Stimulated activated naive CD8-positive, alpha-beta T cell treated with anti-CD3 and anti-CD28 coated beads, Interleukin-15, Interleukin-2, amounts not matched to agents 100 ng/mL and 50 ng/mL, for 24 hours (primary cell): ENCODE data around the gene ZFP3.
"Not testable (repeated sequence)": the region's sequence is repeated elsewhere in the genome, so short reads cannot be mapped to it uniquely, and the experiment has no call there.

ENCODE experiments used
- H3K27ac Mint-ChIP-seq: one replicate; pipeline ENCODE4 v1.8.0; 2021; ENCODE audit warnings: mild to moderate bottlenecking, mixed read lengths
- H3K27me3 Mint-ChIP-seq: one replicate; pipeline ENCODE4 v1.8.0; 2021; ENCODE audit warnings: mixed read lengths
- H3K36me3 Mint-ChIP-seq: one replicate; pipeline ENCODE4 v1.8.0; 2021; ENCODE audit warnings: low read depth, mixed read lengths
- H3K4me1 Mint-ChIP-seq: one replicate; pipeline ENCODE4 v1.8.0; 2021; ENCODE audit warnings: low read depth, mixed read lengths
- H3K4me3 Mint-ChIP-seq: one replicate; pipeline ENCODE4 v1.8.0; 2021; ENCODE audit warnings: mild to moderate bottlenecking, mixed read lengths
- H3K9me3 Mint-ChIP-seq: one replicate; pipeline ENCODE4 v1.8.0; 2021; ENCODE audit warnings: mixed read lengths

Gene ZFP3

GRCh38 chr17:5078106-5079028 is at the start of gene ZFP3:
TSS of gene ZFP3 (plus strand) at chr17:5078467. CDS start at chr17:5091505, 13,038 bp downstream.
- no peaks in the 10 kb centered on the region for H3K27me3 Mint-ChIP-seq
- H3K4me1 Mint-ChIP-seq, result peaks cover 26% of the 10 kb centered on the region
- H3K36me3 Mint-ChIP-seq, result peaks cover 26% of the 10 kb centered on the region
- peak within 1 kb of the TSS; percentile 85 for H3K4me3 Mint-ChIP-seq
- peak within 1 kb of the TSS; percentile 90 for H3K27ac Mint-ChIP-seq
- H3K9me3 Mint-ChIP-seq, result peaks cover 15% of the 10 kb centered on the region

GRCh38 chr17:5030168-5030567 is 48.1 kb upstream of the ZFP3 start:
- Mint-ChIP-seq H3K27ac (peak overlapping the region; percentile 40), H3K4me1 (peaks cover 18% of the 10 kb centered on the region)
- not testable (repeated sequence) for H3K4me3 Mint-ChIP-seq, H3K27me3 Mint-ChIP-seq, H3K9me3 Mint-ChIP-seq, H3K36me3 Mint-ChIP-seq

DNA sequence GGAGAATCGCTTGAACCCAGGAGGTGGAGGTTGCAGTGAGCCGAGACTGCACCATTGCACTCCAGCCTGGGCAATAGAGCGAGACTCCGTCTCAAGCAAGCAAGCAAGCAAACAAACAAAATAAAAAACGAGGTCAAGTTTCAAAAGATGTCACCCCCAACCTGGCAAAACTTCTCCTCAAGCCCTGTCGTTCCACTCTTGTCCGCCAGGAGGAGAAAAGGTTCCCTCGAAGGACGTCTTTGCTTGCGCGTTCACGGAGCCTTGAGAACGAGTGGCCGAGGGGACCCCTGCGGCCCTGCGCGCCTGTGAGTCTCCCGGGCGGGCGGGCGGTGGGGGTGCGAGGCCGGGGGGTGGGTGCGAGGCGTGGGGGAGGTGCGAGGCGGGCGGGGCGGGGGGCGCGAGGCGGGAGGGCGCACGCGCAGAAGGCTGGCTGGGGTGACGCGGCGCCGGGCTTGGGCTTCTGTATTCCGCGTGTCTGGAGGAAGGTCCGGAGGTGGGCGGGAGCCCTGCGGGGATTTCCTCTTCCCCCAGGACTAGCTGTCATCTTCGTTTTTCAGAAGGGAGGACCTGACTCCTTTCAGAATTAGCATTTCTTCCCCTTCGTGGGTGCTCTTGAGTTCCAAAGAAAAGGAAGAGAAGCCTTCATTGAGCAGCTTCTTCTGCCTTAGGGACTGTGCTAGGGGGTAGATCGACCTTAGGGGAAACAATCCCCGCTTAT is 46.7 kb upstream of the ZFP3 start:
- peak overlapping the region; percentile 82 for H3K27ac Mint-ChIP-seq
- no peaks in the 10 kb centered on the region for H3K36me3 Mint-ChIP-seq
- peak overlapping the region; percentile 80 for H3K4me3 Mint-ChIP-seq
- peaks cover 3% of the 10 kb centered on the region for H3K27me3 Mint-ChIP-seq
- peaks cover 18% of the 10 kb centered on the region for H3K4me1 Mint-ChIP-seq
- H3K9me3 Mint-ChIP-seq, result no peaks in the 10 kb centered on the region

- no peak overlapping the region for H3K27ac Mint-ChIP-seq
- H3K4me1 Mint-ChIP-seq, result peaks cover 18% of the 10 kb centered on the region
Observed at GRCh38 chr17:5032865-5033264, 45.4 kb upstream of the ZFP3 start.

DNA sequence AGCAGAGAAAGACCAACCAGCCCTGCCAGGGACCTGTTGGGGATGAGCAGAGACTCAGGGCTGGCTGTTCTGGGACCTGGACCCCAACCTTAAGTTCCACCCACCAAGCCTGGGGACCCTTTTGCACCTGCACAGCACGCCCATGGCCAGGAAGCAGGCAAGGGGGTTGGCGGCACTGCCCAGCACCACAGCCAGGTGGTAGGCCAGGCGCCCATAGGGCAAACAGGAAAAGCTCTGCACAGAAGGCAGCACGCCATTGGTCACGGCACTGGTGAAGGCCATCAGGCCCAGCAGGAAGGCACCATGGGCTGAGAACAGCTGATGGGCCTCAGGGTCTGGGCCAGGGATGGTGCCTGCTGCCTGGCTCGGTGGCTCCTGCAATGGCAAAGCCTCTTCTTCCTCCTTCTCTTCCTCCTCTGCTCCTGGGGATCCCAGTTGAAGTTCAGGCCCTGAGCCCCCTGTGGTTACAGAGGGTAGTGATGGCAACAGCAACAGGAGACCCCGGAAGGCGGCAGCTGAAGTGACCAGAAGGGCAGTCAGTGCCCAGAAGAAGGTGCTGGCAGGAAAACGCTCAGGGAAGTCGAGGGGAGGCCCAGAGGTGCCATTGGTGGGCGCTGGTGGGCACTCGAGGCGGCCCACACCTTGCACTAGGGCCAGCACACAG is 44.8 kb upstream of the ZFP3 start:
- no peak overlapping the region for H3K4me3 Mint-ChIP-seq
- no peak overlapping the region for H3K27ac Mint-ChIP-seq
- H3K4me1 Mint-ChIP-seq, result peaks cover 18% of the 10 kb centered on the region
- H3K27me3 Mint-ChIP-seq, result peaks cover 3% of the 10 kb centered on the region
- no peaks in the 10 kb centered on the region for H3K9me3 Mint-ChIP-seq
- no peaks in the 10 kb centered on the region for H3K36me3 Mint-ChIP-seq

More at GRCh38 chr17:5032865-5033264, 45.4 kb upstream of the ZFP3 start:
- peaks cover 3% of the 10 kb centered on the region for H3K27me3 Mint-ChIP-seq
- H3K9me3 Mint-ChIP-seq, result no peaks in the 10 kb centered on the region
- H3K4me3 Mint-ChIP-seq, result no peak overlapping the region
- no peaks in the 10 kb centered on the region for H3K36me3 Mint-ChIP-seq

GRCh38 chr17:5034063-5034462 is 44.2 kb upstream of the ZFP3 start:
- H3K4me1 Mint-ChIP-seq, result peaks cover 18% of the 10 kb centered on the region
- no peaks in the 10 kb centered on the region for H3K36me3 Mint-ChIP-seq
- no peak overlapping the region for H3K27ac Mint-ChIP-seq
- no peak overlapping the region for H3K4me3 Mint-ChIP-seq
- no peaks in the 10 kb centered on the region for H3K9me3 Mint-ChIP-seq
- H3K27me3 Mint-ChIP-seq, result peaks cover 3% of the 10 kb centered on the region

DNA sequence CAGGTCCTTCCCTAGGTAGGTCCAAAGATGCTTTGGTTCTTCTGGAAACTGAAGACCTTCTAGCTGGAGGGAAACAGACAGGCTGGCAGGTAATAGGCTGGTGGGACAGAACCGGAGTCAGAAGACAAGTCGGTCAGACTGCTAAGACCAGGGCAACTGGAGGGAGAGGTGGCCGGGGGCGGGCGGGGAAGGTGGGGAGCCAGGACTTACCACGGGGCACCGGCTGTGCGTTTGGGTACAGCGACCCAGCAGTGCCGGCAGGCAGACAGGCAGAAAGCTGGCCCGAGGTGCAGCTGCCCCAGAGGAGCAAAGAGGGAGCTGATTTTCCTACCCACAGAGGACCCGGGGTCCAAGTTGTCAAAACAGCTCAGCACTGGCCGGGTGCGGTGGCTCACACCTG is 43.6 kb upstream of the ZFP3 start:
- Mint-ChIP-seq H3K27ac (no peak overlapping the region), H3K9me3 (no peaks in the 10 kb centered on the region), H3K27me3 (peaks cover 3% of the 10 kb centered on the region), H3K36me3 (no peaks in the 10 kb centered on the region), H3K4me3 (no peak overlapping the region), H3K4me1 (peaks cover 18% of the 10 kb centered on the region)

DNA sequence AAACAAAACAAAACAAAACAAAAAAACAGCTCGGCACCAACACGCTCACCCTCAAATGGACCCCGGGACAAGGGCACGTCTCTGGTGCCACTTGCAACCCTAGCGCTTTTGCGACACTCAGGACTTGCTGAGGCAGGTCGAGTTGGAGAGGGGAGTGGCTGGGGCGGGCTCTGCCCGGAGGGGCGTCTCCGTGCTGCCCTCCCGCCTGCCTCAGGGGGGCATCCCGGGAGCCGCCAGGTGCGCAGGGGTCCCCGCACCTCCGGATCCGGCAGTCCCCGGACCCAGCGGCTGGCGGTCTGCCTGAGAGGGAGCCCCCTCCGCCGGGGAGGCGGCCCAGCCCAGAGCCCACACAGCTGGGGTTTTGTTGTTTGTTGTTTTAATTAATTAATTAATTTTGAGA is 43.0 kb upstream of the ZFP3 start, which contains the start of gene SLC52A1:
TSS of gene SLC52A1 (minus strand) at position 112 of the 400 bp plus-strand sequence. CDS start 820 bp downstream, outside the sequence.
- Mint-ChIP-seq H3K4me3 (no peak within 1 kb of the TSS), H3K36me3 (no peaks in the 10 kb centered on the region), H3K4me1 (peaks cover 18% of the 10 kb centered on the region), H3K27ac (no peak within 1 kb of the TSS), H3K9me3 (no peaks in the 10 kb centered on the region), H3K27me3 (peaks cover 3% of the 10 kb centered on the region)

DNA sequence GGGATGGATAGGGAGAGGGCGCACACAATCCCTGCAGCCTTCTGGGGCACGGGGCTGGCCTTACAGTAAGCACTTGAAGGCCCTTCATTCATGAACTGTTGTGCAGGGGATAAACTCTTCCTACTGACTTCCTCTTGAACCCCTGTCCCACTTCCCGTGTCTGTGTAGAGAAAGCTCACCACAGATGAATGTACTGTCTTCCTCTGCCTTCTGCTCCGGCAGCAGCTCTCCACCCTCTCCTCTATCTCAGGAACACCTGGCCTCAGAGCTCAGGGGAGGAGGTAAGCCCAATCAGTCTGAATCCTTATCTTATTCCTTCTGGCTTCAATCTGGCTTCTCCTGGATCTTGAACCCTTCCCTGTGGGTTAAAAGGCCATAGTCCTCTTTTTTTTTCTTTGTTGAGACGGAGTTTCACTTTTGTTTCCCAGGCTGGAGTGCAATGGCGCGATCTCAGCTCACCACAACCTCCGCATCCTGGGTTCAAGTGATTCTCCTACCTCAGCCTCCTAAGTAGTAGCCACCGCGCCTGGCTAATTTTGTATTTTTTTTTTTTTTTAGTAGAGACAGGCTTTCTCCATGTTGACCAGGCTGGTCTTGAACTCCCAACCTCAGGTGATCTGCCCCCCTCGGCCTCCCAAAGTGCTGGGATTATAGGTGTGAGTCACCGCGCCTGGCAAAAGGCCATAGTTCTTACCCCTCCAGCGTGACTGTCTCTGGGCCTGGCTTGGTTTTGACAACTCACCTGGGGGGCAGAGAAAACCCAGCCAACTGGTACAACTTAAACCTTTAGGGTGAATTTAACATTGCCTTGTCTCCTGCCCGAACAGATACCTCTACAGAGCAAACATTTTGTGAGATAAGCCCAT is 35.9 kb upstream of the ZFP3 start:
- H3K36me3 Mint-ChIP-seq, result no peaks in the 10 kb centered on the region
- peak overlapping the region; percentile 74 for H3K27ac Mint-ChIP-seq
- H3K27me3 Mint-ChIP-seq, result no peaks in the 10 kb centered on the region
- no peaks in the 10 kb centered on the region for H3K9me3 Mint-ChIP-seq
- peak overlapping the region; percentile 59 for H3K4me3 Mint-ChIP-seq
- peaks cover 19% of the 10 kb centered on the region for H3K4me1 Mint-ChIP-seq

- Mint-ChIP-seq H3K4me1 (peaks cover 30% of the 10 kb centered on the region), H3K27ac (no peak overlapping the region), H3K36me3 (no peaks in the 10 kb centered on the region), H3K9me3 (no peaks in the 10 kb centered on the region), H3K4me3 (no peak overlapping the region), H3K27me3 (no peaks in the 10 kb centered on the region)
Observed at GRCh38 chr17:5043524-5043923, 34.7 kb upstream of the ZFP3 start.

- no peak overlapping the region for H3K27ac Mint-ChIP-seq
- no peaks in the 10 kb centered on the region for H3K36me3 Mint-ChIP-seq
- H3K4me1 Mint-ChIP-seq, result peaks cover 38% of the 10 kb centered on the region
- H3K9me3 Mint-ChIP-seq, result no peaks in the 10 kb centered on the region
- no peak overlapping the region for H3K4me3 Mint-ChIP-seq
- no peaks in the 10 kb centered on the region for H3K27me3 Mint-ChIP-seq
Observed at GRCh38 chr17:5044630-5045029, 33.6 kb upstream of the ZFP3 start.

DNA sequence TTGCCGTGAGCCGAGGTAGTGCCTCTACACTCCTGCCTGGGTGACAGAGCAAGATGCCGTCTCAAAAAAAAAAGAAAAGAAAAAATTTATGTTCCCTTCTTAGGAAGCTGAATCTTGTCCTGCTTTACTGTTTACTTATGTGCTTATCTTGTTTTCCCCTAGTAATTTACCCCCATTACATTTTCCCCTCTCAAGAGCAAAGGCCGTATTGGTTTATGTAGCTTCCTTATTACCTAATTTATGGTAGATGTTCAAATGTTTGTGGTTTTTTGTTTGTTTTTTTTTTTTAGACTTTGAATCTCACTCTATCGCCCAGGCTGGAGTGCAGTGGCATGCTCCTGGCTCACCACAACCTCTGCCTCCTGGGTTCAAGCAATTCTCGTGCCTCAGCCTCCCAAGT is 32.8 kb upstream of the ZFP3 start:
- Mint-ChIP-seq H3K27me3 (no peaks in the 10 kb centered on the region), H3K36me3 (no peaks in the 10 kb centered on the region), H3K9me3 (no peaks in the 10 kb centered on the region), H3K4me1 (peaks cover 41% of the 10 kb centered on the region), H3K27ac (no peak overlapping the region), H3K4me3 (no peak overlapping the region)

GRCh38 chr17:5047446-5047845 is 30.8 kb upstream of the ZFP3 start:
- no peak overlapping the region for H3K4me3 Mint-ChIP-seq
- no peaks in the 10 kb centered on the region for H3K9me3 Mint-ChIP-seq
- H3K27me3 Mint-ChIP-seq, result no peaks in the 10 kb centered on the region
- H3K27ac Mint-ChIP-seq, result no peak overlapping the region
- H3K4me1 Mint-ChIP-seq, result peaks cover 35% of the 10 kb centered on the region
- no peaks in the 10 kb centered on the region for H3K36me3 Mint-ChIP-seq

GRCh38 chr17:5049314-5049841 is 28.9 kb upstream of the ZFP3 start:
- no peak overlapping the region for H3K4me3 Mint-ChIP-seq
- no peaks in the 10 kb centered on the region for H3K9me3 Mint-ChIP-seq
- H3K36me3 Mint-ChIP-seq, result no peaks in the 10 kb centered on the region
- peak overlapping the region; percentile 41 for H3K27ac Mint-ChIP-seq
- no peaks in the 10 kb centered on the region for H3K27me3 Mint-ChIP-seq
- peaks cover 28% of the 10 kb centered on the region for H3K4me1 Mint-ChIP-seq
